Measurements from ENCODE around the gene FOXI2. TPM values are rescaled to one million over a fixed set of nuclear protein-coding genes. Genes with fewer than 3 reads are reported as not detected.

FOXI2 gene
- total RNA-seq, 4 donors from 2014 or later, result 0.07 TPM; not detected in 3

GRCh38 chr10:127774766-127775559 lies 38.0 kb downstream of the FOXI2 start:
- no peak overlapping the region for H3K4me3 ChIP-seq
- no peaks in the 10 kb centered on the region for H3K9me3 ChIP-seq
- TF ChIP-seq CTCF (IDR thresholded peaks at IDR 0.05 in 4 of 5, conservative IDR thresholded peaks at IDR 0.05 in 1 of 5) (no peak), POLR2A (IDR thresholded peaks at IDR 0.05) (no peak)
- DNase-seq (no peak), ATAC-seq (no peak)
- in situ Hi-C loops (cut with MboI; ENCODE audit: low sequenced_read_pairs in 4 of 4), result no loop called here
- H3K27me3 ChIP-seq, result no peaks in the 10 kb centered on the region
- intact Hi-C loops (cut with DNase I; ENCODE audit: low total_unique reads), result no loop called here
- H3K4me1 ChIP-seq, result no peaks in the 10 kb centered on the region
- H3K36me3 ChIP-seq, result no peaks in the 10 kb centered on the region
- H3K27ac ChIP-seq, result no peak overlapping the region

GRCh38 chr10:127776816-127777215 lies 39.8 kb downstream of the FOXI2 start:
- in situ Hi-C loops (cut with MboI; ENCODE audit: low sequenced_read_pairs in 4 of 4) (no loop called here), intact Hi-C loops (cut with DNase I; ENCODE audit: low total_unique reads) (no loop called here)
- Histone ChIP-seq H3K4me1 (no peaks in the 10 kb centered on the region), H3K27ac (no peak overlapping the region), H3K27me3 (no peaks in the 10 kb centered on the region), H3K36me3 (no peaks in the 10 kb centered on the region), H3K4me3 (no peak overlapping the region), H3K9me3 (no peaks in the 10 kb centered on the region)
- ATAC-seq (no peak), DNase-seq (no peak)
- no peak for TF ChIP-seq CTCF (IDR thresholded peaks at IDR 0.05 in 4 of 5, conservative IDR thresholded peaks at IDR 0.05 in 1 of 5)
- TF ChIP-seq POLR2A (IDR thresholded peaks at IDR 0.05), result no peak

- in situ Hi-C loops (cut with MboI; ENCODE audit: low sequenced_read_pairs in 4 of 4) (no loop called here), intact Hi-C loops (cut with DNase I; ENCODE audit: low total_unique reads) (no loop called here)
- TF ChIP-seq POLR2A (IDR thresholded peaks at IDR 0.05), result no peak
- no peak for TF ChIP-seq CTCF (IDR thresholded peaks at IDR 0.05 in 4 of 5, conservative IDR thresholded peaks at IDR 0.05 in 1 of 5)
- H3K9me3 ChIP-seq, result no peaks in the 10 kb centered on the region
- no peak overlapping the region for H3K27ac ChIP-seq
- no peaks in the 10 kb centered on the region for H3K27me3 ChIP-seq
- no peak overlapping the region for H3K4me3 ChIP-seq
- ATAC-seq (no peak), DNase-seq (no peak)
- no peaks in the 10 kb centered on the region for H3K4me1 ChIP-seq
- H3K36me3 ChIP-seq, result no peaks in the 10 kb centered on the region
Measured at GRCh38 chr10:127781412-127781811, 44.4 kb downstream of the FOXI2 start.

- Histone ChIP-seq H3K9me3 (no peaks in the 10 kb centered on the region), H3K27ac (no peak overlapping the region), H3K36me3 (no peaks in the 10 kb centered on the region), H3K4me1 (no peaks in the 10 kb centered on the region), H3K27me3 (no peaks in the 10 kb centered on the region), H3K4me3 (no peak overlapping the region)
- no peak for DNase-seq
- no peak for ATAC-seq
- intact Hi-C loops (cut with DNase I; ENCODE audit: low total_unique reads), result no loop called here
- in situ Hi-C loops (cut with MboI; ENCODE audit: low sequenced_read_pairs in 4 of 4), result no loop called here
- TF ChIP-seq POLR2A (IDR thresholded peaks at IDR 0.05) (no peak), CTCF (IDR thresholded peaks at IDR 0.05 in 4 of 5, conservative IDR thresholded peaks at IDR 0.05 in 1 of 5) (no peak)
Measured at GRCh38 chr10:127787873-127788272, 50.9 kb downstream of the FOXI2 start.
